Astrocyte of the cerebellum (primary cell): ENCODE results near the gene RFK.
"Not testable (repeated sequence)": the region's sequence is repeated elsewhere in the genome, so short reads cannot be mapped to it uniquely, and the experiment has no call there.

Experiments used
- DNase-seq: peaks from one replicate; pipeline ENCODE4 v3.0.0-alpha.2; 2011; ENCODE audit warnings: low read depth
- H3K4me3 ChIP-seq: 2 replicates; pipeline ENCODE4 v1.5.1; 2011; ENCODE audit warnings: mild to moderate bottlenecking, low read depth, low read length, moderate library complexity
- in situ Hi-C: cut with HindIII; loops from 2 replicates; pipeline ENCODE4 v1.10.0; 2017; ENCODE audit warnings: low sequenced_read_pairs
- TF ChIP-seq, protein P1 (sequence below): IDR thresholded peaks from 2 replicates; pipeline ENCODE4 v1.5.1; 2012; ENCODE audit warnings: low read length, low read depth, moderate library complexity, mild to moderate bottlenecking; ENCODE audit errors: missing control alignments

RFK gene

GRCh38 chr9:76394195-76394959, at the start of gene RFK:
Gene RFK (minus strand): TSS chr9:76394426. CDS start chr9:76394171, 255 bp downstream.
- TF ChIP-seq, protein P1, sequence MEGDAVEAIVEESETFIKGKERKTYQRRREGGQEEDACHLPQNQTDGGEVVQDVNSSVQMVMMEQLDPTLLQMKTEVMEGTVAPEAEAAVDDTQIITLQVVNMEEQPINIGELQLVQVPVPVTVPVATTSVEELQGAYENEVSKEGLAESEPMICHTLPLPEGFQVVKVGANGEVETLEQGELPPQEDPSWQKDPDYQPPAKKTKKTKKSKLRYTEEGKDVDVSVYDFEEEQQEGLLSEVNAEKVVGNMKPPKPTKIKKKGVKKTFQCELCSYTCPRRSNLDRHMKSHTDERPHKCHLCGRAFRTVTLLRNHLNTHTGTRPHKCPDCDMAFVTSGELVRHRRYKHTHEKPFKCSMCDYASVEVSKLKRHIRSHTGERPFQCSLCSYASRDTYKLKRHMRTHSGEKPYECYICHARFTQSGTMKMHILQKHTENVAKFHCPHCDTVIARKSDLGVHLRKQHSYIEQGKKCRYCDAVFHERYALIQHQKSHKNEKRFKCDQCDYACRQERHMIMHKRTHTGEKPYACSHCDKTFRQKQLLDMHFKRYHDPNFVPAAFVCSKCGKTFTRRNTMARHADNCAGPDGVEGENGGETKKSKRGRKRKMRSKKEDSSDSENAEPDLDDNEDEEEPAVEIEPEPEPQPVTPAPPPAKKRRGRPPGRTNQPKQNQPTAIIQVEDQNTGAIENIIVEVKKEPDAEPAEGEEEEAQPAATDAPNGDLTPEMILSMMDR = peak; percentile 40
- peak within 1 kb of the TSS; percentile 86 for H3K4me3 ChIP-seq
- in situ Hi-C loops = no loop called here
- peak; percentile 81 for DNase-seq

- no peak for DNase-seq
- in situ Hi-C loops = no loop called here
- TF ChIP-seq, protein P1 = no peak
- H3K4me3 ChIP-seq = no peak overlapping the region
Observed at GRCh38 chr9:76443887-76444286, 49.7 kb upstream of the RFK start.

- TF ChIP-seq, protein P1 = no peak
- peak; percentile 78 for DNase-seq
Observed at GRCh38 chr9:76441551-76442322, 47.5 kb upstream of the RFK start.

DNA sequence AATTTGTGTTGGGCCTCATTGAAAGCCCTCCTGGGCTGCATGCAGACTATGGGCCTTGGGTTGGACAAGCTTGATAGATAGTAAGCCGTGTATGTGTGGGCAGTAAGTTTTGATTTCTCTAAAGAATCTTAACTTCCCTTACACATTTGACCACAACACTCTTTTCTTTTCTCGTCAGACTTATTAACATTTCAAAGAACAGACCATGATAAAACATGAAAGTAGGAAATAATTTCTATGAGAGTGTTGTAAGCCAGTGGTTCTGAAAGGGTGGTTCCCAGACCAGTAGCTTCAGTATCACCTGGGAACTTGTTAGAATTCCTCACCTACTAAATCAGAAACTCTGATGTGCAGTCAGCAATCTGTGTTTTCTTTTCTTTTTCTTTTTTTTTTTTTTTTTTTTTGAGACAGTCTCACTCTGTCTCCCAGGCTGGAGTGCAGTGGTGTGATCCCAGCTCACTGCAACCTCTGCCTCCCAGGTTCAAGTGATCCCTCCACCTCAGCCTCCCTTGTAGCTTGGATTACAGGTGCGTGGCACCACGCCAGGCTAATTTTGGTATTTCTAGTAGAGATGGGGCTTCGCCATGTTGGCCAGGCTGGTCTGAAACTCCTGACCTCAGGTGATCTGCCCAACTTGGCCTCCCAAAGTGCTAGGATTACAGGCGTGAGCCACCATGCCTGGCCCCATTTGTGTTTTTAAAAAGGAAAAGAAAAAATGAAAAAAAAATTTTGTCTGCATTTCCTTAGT, 44.8 kb upstream of the RFK start:
- DNase-seq = no peak
- TF ChIP-seq, protein P1 = no peak
- in situ Hi-C loops = no loop called here
- H3K4me3 ChIP-seq = no peak overlapping the region

More at GRCh38 chr9:76441551-76442322, 47.5 kb upstream of the RFK start:
- no peak overlapping the region for H3K4me3 ChIP-seq
- in situ Hi-C loops = no loop called here

DNA sequence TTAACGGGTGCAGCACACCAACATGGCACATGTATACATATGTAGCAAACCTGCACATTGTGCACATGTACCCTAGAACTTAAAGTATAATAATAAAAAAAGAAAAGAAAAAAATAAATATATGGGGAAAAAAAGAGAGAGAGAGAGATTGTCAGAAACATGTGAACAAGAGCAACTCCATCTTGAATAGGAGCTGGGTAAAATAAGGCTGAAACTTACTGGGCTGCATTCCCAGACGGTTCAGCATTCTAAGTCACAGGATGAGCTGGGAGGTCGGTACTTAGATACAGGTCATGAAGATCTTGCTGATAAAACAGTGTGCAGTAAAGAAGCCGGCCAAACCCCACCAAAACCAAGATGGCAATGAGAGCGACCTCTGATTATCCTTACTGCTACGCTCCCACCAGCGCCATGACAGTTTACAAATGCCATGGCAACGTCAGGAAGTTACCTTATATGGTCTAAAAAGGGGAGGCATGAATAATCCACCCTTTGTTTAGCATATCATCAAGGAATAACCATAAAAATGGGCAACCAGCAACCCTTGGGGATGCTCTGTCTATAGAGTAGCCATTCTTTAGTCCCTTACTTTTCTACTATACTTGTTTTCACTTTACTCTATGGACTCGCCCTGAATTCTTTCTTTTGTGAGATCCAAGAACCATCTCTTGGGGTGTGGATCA, 42.9 kb upstream of the RFK start:
- H3K4me3 ChIP-seq, in situ Hi-C loops: not testable (repeated sequence)

DNA sequence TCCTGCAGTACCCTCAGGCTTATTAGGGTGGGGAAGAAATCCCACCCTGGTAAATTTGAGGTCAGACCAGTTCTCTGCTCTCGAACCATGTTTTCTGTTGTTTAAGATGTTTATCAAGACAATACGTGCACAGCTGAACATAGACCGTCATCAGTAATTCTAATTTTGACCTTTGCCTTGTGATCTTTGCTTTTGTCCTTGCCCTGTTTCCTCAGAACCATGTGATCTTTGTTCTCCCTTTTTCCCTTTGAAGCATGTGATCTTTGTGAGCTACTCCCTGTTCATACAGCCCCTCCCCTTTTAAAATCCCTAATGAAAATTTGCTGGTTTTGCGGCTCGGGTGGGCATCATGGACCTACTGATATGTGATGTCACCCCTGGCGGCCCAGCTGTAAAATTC, 40.7 kb upstream of the RFK start:
- DNase-seq, H3K4me3 ChIP-seq, in situ Hi-C loops: not testable (repeated sequence)

More for the DNA sequence above, 42.9 kb upstream of the RFK start:
- DNase-seq = not testable (repeated sequence)

DNA sequence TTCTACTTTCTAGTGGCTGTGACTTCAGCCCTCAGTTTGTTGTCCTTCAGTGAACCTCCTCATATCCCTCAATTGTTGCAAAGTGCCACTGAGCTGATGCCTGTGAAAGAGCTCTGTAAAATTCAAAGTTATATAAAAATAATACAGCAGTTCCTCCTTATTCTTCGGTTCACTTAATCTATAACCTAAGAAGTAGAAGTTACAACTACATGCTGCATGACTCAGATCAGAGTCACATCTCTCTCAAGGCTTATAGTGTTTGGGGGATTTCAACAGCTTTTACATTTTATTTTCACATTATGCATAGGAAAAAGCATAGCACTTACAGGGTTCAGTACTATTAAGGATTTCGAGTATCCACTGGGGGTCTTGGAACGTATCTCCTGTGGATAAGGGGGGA, 39.6 kb upstream of the RFK start:
- no peak for DNase-seq
- no peak overlapping the region for H3K4me3 ChIP-seq
- TF ChIP-seq, protein P1 = no peak
- in situ Hi-C loops = no loop called here
